ENCODE results near the gene PPP2R3B.
"Not testable (repeated sequence)": the region's sequence is repeated elsewhere in the genome, so short reads cannot be mapped to it uniquely, and the experiment has no call there.

DNA sequence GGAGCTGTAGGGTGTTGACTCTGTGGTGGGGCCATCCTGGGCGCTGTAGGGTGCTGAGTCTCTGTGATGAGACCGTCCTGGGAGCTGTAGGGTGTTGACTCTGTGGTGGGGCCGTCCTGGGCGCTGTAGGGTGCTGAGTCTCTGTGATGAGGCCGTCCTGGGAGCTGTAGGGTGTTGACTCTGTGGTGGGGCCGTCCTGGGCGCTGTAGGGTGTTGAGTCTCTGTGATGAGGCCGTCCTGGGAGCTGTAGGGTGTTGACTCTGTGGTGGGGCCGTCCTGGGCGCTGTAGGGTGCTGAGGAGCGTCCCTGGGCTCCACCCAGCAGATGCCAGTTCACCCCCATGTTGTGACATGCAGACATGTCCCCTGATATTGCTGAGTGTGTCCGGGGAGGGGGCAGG lies 46.0 kb upstream of the PPP2R3B start:
- TF ChIP-seq, protein P1, sequence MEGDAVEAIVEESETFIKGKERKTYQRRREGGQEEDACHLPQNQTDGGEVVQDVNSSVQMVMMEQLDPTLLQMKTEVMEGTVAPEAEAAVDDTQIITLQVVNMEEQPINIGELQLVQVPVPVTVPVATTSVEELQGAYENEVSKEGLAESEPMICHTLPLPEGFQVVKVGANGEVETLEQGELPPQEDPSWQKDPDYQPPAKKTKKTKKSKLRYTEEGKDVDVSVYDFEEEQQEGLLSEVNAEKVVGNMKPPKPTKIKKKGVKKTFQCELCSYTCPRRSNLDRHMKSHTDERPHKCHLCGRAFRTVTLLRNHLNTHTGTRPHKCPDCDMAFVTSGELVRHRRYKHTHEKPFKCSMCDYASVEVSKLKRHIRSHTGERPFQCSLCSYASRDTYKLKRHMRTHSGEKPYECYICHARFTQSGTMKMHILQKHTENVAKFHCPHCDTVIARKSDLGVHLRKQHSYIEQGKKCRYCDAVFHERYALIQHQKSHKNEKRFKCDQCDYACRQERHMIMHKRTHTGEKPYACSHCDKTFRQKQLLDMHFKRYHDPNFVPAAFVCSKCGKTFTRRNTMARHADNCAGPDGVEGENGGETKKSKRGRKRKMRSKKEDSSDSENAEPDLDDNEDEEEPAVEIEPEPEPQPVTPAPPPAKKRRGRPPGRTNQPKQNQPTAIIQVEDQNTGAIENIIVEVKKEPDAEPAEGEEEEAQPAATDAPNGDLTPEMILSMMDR (IDR thresholded peaks at IDR 0.05): not testable (repeated sequence)
- TF ChIP-seq EZH2phosphoT487 (IDR thresholded peaks at IDR 0.05): not testable (repeated sequence)
